Endothelial cell of umbilical vein (primary cell): Measurements from ENCODE around the gene ST6GAL1.

Source experiments
- POLR2A ChIP-seq: IDR thresholded peaks from 2 replicates; pipeline ENCODE4 v1.6.1; 2012; ENCODE audit warnings: low read depth, mild to moderate bottlenecking, control low read depth, low read length
- POLR2AphosphoS5 ChIP-seq: IDR thresholded peaks from 2 replicates; pipeline ENCODE4 v1.6.1; 2012; ENCODE audit warnings: low read depth, mild to moderate bottlenecking, control low read depth, low read length, moderate library complexity; ENCODE audit not compliant: insufficient read depth
- TF ChIP-seq, protein P1 (sequence below): IDR thresholded peaks from 2 replicates; pipeline ENCODE4 v1.6.1; 2011; ENCODE audit not compliant: insufficient read depth, insufficient read length

DNA sequence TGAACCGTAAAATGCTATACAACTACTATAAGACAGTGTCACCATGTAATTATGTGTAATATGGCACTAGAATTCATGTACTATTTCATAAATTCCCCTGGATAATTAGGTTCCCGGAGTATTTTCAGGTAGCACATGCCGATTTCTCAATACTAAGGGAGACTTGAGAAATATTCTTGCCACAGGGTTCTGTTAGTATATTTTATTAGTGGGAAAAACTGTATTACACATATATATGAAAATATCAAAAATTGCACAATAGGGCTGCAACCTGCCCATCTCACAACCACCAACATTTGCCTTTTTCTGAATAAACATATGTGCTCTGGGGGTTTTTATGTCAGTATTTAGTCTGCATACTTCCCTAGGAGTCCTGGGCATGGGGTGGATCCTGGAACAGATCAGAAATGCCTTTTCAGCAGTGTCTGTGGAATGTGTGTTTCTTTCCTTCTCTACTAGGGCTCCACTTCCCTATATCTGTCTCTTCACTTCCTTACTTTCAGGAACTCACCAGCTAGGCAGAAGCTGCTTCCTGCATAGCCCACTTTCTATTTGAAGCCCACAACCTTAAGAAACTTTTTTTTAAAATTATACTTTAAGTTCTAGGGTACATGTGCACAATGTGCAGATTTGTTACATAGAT lies 121.5 kb downstream of the ST6GAL1 start:
- no peak for TF ChIP-seq POLR2A
- TF ChIP-seq POLR2AphosphoS5: no peak
- TF ChIP-seq, protein P1, sequence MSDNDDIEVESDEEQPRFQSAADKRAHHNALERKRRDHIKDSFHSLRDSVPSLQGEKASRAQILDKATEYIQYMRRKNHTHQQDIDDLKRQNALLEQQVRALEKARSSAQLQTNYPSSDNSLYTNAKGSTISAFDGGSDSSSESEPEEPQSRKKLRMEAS: no peak
